ENCODE results near the gene ATF7. TPM values are rescaled to one million over a fixed set of nuclear protein-coding genes. Genes with fewer than 3 reads are reported as not detected.

Gene ATF7
- total RNA-seq, 1 donor from 2014 or later = 25.9 TPM

- Mint-ChIP-seq H3K36me3 (ENCODE audit: low read depth) (peaks cover 6% of the 10 kb centered on the region), H3K4me3 (no peak overlapping the region), H3K27ac (no peak overlapping the region), H3K27me3 (ENCODE audit: insufficient read depth) (no peaks in the 10 kb centered on the region), H3K9me3 (no peaks in the 10 kb centered on the region), H3K4me1 (ENCODE audit: low read depth) (peaks cover 37% of the 10 kb centered on the region)
- intact Hi-C loops (cut with micrococcal nuclease) = no loop called here
- no peak for DNase-seq (ENCODE audit: low spot score)
Measured at GRCh38 chr12:53505086-53505485, 121.1 kb downstream of the ATF7 start.

- Mint-ChIP-seq H3K4me3 (no peak overlapping the region), H3K9me3 (no peaks in the 10 kb centered on the region)
- intact Hi-C loops (cut with micrococcal nuclease) = no loop called here
Measured at GRCh38 chr12:53504004-53504920, 121.9 kb downstream of the ATF7 start.

GRCh38 chr12:53502983-53503728, 123.0 kb downstream of the ATF7 start:
- Mint-ChIP-seq H3K27ac (no peak overlapping the region), H3K27me3 (ENCODE audit: insufficient read depth) (peaks cover 2% of the 10 kb centered on the region), H3K4me3 (peak overlapping the region; percentile 47), H3K9me3 (no peaks in the 10 kb centered on the region), H3K4me1 (ENCODE audit: low read depth) (peaks cover 38% of the 10 kb centered on the region), H3K36me3 (ENCODE audit: low read depth) (peaks cover 9% of the 10 kb centered on the region)
- intact Hi-C loops (cut with micrococcal nuclease) = no loop called here
- DNase-seq (ENCODE audit: low spot score) = no peak

More at GRCh38 chr12:53504004-53504920, 121.9 kb downstream of the ATF7 start:
- DNase-seq (ENCODE audit: low spot score) = no peak
- peaks cover 41% of the 10 kb centered on the region for H3K4me1 Mint-ChIP-seq (ENCODE audit: low read depth)
- H3K27me3 Mint-ChIP-seq (ENCODE audit: insufficient read depth) = peaks cover 2% of the 10 kb centered on the region
- no peak overlapping the region for H3K27ac Mint-ChIP-seq
- peaks cover 6% of the 10 kb centered on the region for H3K36me3 Mint-ChIP-seq (ENCODE audit: low read depth)

- peak overlapping the region; percentile 49 for H3K27ac Mint-ChIP-seq
- H3K27me3 Mint-ChIP-seq (ENCODE audit: insufficient read depth) = peaks cover 2% of the 10 kb centered on the region
- H3K4me1 Mint-ChIP-seq (ENCODE audit: low read depth) = peaks cover 46% of the 10 kb centered on the region
- H3K9me3 Mint-ChIP-seq = no peaks in the 10 kb centered on the region
- peak overlapping the region; percentile 95 for H3K4me3 Mint-ChIP-seq
- intact Hi-C loops (cut with micrococcal nuclease) = no loop called here
- no peak for DNase-seq (ENCODE audit: low spot score)
- H3K36me3 Mint-ChIP-seq (ENCODE audit: low read depth) = peaks cover 9% of the 10 kb centered on the region
Measured at GRCh38 chr12:53502331-53502730, 123.9 kb downstream of the ATF7 start.

GRCh38 chr12:53501615-53502181, 124.5 kb downstream of the ATF7 start:
- peak overlapping the region; percentile 95 for H3K4me3 Mint-ChIP-seq
- intact Hi-C loops (cut with micrococcal nuclease) = loop anchor here (1.0 to 2.0 kb wide), 7 partner anchors 8 to 779 kb away; partner anchors contain the start of genes AAAS, ATF7, CALCOCO1 and CBX5
- peaks cover 12% of the 10 kb centered on the region for H3K36me3 Mint-ChIP-seq (ENCODE audit: low read depth)
- no peaks in the 10 kb centered on the region for H3K9me3 Mint-ChIP-seq
- H3K27ac Mint-ChIP-seq = peak overlapping the region; percentile 98
- H3K27me3 Mint-ChIP-seq (ENCODE audit: insufficient read depth) = peaks cover 2% of the 10 kb centered on the region
- DNase-seq (ENCODE audit: low spot score) = no peak
- peaks cover 50% of the 10 kb centered on the region for H3K4me1 Mint-ChIP-seq (ENCODE audit: low read depth)

GRCh38 chr12:53500776-53501614, 125.2 kb downstream of the ATF7 start, which contains the start of gene TARBP2:
Gene TARBP2 (plus strand): TSS chr12:53501283. CDS start chr12:53501409, 126 bp downstream.
- intact Hi-C loops (cut with micrococcal nuclease) = loop anchor here (1.0 to 2.0 kb wide), 11 partner anchors 8 to 780 kb away; partner anchors contain the start of genes AAAS, ATF7, ATP5MC2 and CALCOCO1
- Mint-ChIP-seq H3K9me3 (no peaks in the 10 kb centered on the region), H3K4me3 (peak within 1 kb of the TSS; percentile 95), H3K27me3 (ENCODE audit: insufficient read depth) (peaks cover 2% of the 10 kb centered on the region), H3K4me1 (ENCODE audit: low read depth) (peaks cover 53% of the 10 kb centered on the region), H3K27ac (peak within 1 kb of the TSS; percentile 98), H3K36me3 (ENCODE audit: low read depth) (peaks cover 13% of the 10 kb centered on the region)
- DNase-seq (ENCODE audit: low spot score) = peak; percentile 93

- peak overlapping the region; percentile 98 for H3K27ac Mint-ChIP-seq
- peaks cover 2% of the 10 kb centered on the region for H3K27me3 Mint-ChIP-seq (ENCODE audit: insufficient read depth)
- no peak for DNase-seq (ENCODE audit: low spot score)
Measured at GRCh38 chr12:53500142-53500775, 125.9 kb downstream of the ATF7 start.

GRCh38 chr12:53499266-53500141, 126.7 kb downstream of the ATF7 start, which contains the start of gene MAP3K12:
Gene MAP3K12 (minus strand): TSS chr12:53499458. CDS start chr12:53487391, 12,067 bp downstream.
- intact Hi-C loops (cut with micrococcal nuclease) = loop anchor here (1.0 to 2.0 kb wide), 5 partner anchors 58 to 781 kb away; partner anchors contain the start of genes ATP5MC2, CBX5, HNRNPA1 and MYG1
- Mint-ChIP-seq H3K27ac (peak within 1 kb of the TSS; percentile 98), H3K9me3 (no peaks in the 10 kb centered on the region), H3K4me1 (ENCODE audit: low read depth) (peaks cover 52% of the 10 kb centered on the region), H3K36me3 (ENCODE audit: low read depth) (peaks cover 7% of the 10 kb centered on the region), H3K4me3 (peak within 1 kb of the TSS; percentile 95), H3K27me3 (ENCODE audit: insufficient read depth) (peaks cover 2% of the 10 kb centered on the region)
- peak; percentile 63 for DNase-seq (ENCODE audit: low spot score)

More at GRCh38 chr12:53500142-53500775, 125.9 kb downstream of the ATF7 start:
- intact Hi-C loops (cut with micrococcal nuclease) = loop anchor here (1.0 to 2.0 kb wide), 5 partner anchors 59 to 781 kb away; partner anchors contain the start of genes ATP5MC2, CBX5, HNRNPA1 and MYG1
- Mint-ChIP-seq H3K4me1 (ENCODE audit: low read depth) (peaks cover 53% of the 10 kb centered on the region), H3K4me3 (peak overlapping the region; percentile 95), H3K36me3 (ENCODE audit: low read depth) (peaks cover 7% of the 10 kb centered on the region), H3K9me3 (no peaks in the 10 kb centered on the region)

GRCh38 chr12:53498235-53498630, 127.9 kb downstream of the ATF7 start:
- Mint-ChIP-seq H3K4me1 (ENCODE audit: low read depth) (peaks cover 54% of the 10 kb centered on the region), H3K9me3 (no peaks in the 10 kb centered on the region), H3K36me3 (ENCODE audit: low read depth) (peaks cover 7% of the 10 kb centered on the region), H3K27ac (peak overlapping the region; percentile 69), H3K4me3 (peak overlapping the region; percentile 91), H3K27me3 (ENCODE audit: insufficient read depth) (peaks cover 2% of the 10 kb centered on the region)
- no peak for DNase-seq (ENCODE audit: low spot score)
- intact Hi-C loops (cut with micrococcal nuclease) = no loop called here

- Mint-ChIP-seq H3K27ac (no peak overlapping the region), H3K4me1 (ENCODE audit: low read depth) (peaks cover 57% of the 10 kb centered on the region), H3K4me3 (peak overlapping the region; percentile 91), H3K9me3 (no peaks in the 10 kb centered on the region), H3K27me3 (ENCODE audit: insufficient read depth) (peaks cover 2% of the 10 kb centered on the region), H3K36me3 (ENCODE audit: low read depth) (peaks cover 8% of the 10 kb centered on the region)
- DNase-seq (ENCODE audit: low spot score) = no peak
- intact Hi-C loops (cut with micrococcal nuclease) = no loop called here
Measured at GRCh38 chr12:53497461-53497860, 128.7 kb downstream of the ATF7 start.

- Mint-ChIP-seq H3K9me3 (no peaks in the 10 kb centered on the region), H3K4me1 (ENCODE audit: low read depth) (peaks cover 54% of the 10 kb centered on the region), H3K4me3 (no peak overlapping the region), H3K27me3 (ENCODE audit: insufficient read depth) (peaks cover 2% of the 10 kb centered on the region), H3K27ac (no peak overlapping the region), H3K36me3 (ENCODE audit: low read depth) (peaks cover 8% of the 10 kb centered on the region)
- DNase-seq (ENCODE audit: low spot score) = no peak
- intact Hi-C loops (cut with micrococcal nuclease) = no loop called here
Measured at GRCh38 chr12:53496752-53497032, 129.5 kb downstream of the ATF7 start.

Measured in activated T-helper 1 cell treated with anti-CD3 and anti-CD28 coated beads, Interleukin-12 subunit alpha, Interleukin-12 subunit beta, Interleukin-2, Interleukin-4 antibody, amounts not matched to agents 30 ng/mL and 10 ng/mL and 1 ng/mL, durations not matched to agents 14 hours and 24 hours and 36 hours (primary cell).